ENCODE data around the gene U2SURP.

- TF ChIP-seq POLR2A (IDR thresholded peaks at IDR 0.05; ENCODE audit: low read length) (no peak), GATA1 (IDR thresholded peaks at IDR 0.05; ENCODE audit: low read depth, low read length) (no peak)
Observed at GRCh38 chr3:143081365-143081764, 80.0 kb downstream of the U2SURP start.

All from erythroblast (primary cell).